ENCODE measurements around the gene KLHL13. TPM values are rescaled to one million over a fixed set of nuclear protein-coding genes. Genes with fewer than 3 reads are reported as not detected.

Gene KLHL13
- total RNA-seq, 1 donor from 2014 or later: 7.0 TPM

- TF ChIP-seq, protein P1, sequence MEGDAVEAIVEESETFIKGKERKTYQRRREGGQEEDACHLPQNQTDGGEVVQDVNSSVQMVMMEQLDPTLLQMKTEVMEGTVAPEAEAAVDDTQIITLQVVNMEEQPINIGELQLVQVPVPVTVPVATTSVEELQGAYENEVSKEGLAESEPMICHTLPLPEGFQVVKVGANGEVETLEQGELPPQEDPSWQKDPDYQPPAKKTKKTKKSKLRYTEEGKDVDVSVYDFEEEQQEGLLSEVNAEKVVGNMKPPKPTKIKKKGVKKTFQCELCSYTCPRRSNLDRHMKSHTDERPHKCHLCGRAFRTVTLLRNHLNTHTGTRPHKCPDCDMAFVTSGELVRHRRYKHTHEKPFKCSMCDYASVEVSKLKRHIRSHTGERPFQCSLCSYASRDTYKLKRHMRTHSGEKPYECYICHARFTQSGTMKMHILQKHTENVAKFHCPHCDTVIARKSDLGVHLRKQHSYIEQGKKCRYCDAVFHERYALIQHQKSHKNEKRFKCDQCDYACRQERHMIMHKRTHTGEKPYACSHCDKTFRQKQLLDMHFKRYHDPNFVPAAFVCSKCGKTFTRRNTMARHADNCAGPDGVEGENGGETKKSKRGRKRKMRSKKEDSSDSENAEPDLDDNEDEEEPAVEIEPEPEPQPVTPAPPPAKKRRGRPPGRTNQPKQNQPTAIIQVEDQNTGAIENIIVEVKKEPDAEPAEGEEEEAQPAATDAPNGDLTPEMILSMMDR (IDR thresholded peaks at IDR 0.05): no peak
Observed at GRCh38 chrX:117892469-117892868, 224.1 kb downstream of the KLHL13 start.

DNA sequence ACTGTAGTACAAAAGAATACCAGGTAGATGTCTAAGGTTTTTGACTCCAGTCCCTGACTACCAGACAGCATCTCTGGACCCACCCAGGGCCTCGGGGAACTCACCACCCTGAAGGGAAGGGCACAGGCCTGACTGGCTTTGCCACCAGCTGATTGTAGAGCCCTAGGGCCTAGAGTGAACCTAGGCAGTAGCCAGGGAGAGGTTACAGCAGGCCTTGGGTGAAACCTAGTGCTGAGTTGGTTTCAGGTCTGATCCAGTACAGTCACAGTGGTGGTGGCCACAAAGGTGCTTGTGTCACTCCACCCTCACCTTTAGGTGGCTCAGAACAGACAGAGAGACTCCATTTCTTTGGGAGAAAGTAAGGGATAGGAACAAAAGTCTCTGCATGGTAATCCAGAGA lies 244.8 kb downstream of the KLHL13 start:
- Histone ChIP-seq H3K4me3 (no peak overlapping the region), H3K9me3 (no peaks in the 10 kb centered on the region), H3K36me3 (no peaks in the 10 kb centered on the region), H3K27ac (no peak overlapping the region), H3K27me3 (no peaks in the 10 kb centered on the region), H3K4me1 (no peaks in the 10 kb centered on the region)
- DNase-seq (ENCODE audit: low spot score in 2 of 2): no peak
- TF ChIP-seq, protein P1 (IDR thresholded peaks at IDR 0.05): no peak
- intact Hi-C loops (cut with DNase I): no loop called here

More at GRCh38 chrX:117892469-117892868, 224.1 kb downstream of the KLHL13 start:
- Histone ChIP-seq H3K27ac (no peak overlapping the region), H3K4me1 (no peaks in the 10 kb centered on the region), H3K27me3 (no peaks in the 10 kb centered on the region), H3K36me3 (no peaks in the 10 kb centered on the region), H3K4me3 (no peak overlapping the region), H3K9me3 (no peaks in the 10 kb centered on the region)
- no peak for DNase-seq (ENCODE audit: low spot score in 2 of 2)
- intact Hi-C loops (cut with DNase I): no loop called here

GRCh38 chrX:117860517-117860916 lies 256.1 kb downstream of the KLHL13 start:
- intact Hi-C loops (cut with DNase I): no loop called here
- Histone ChIP-seq H3K27me3 (no peaks in the 10 kb centered on the region), H3K36me3 (no peaks in the 10 kb centered on the region), H3K27ac (no peak overlapping the region), H3K4me3 (no peak overlapping the region), H3K9me3 (no peaks in the 10 kb centered on the region), H3K4me1 (no peaks in the 10 kb centered on the region)
- TF ChIP-seq, protein P1 (IDR thresholded peaks at IDR 0.05): no peak
- no peak for DNase-seq (ENCODE audit: low spot score in 2 of 2)

DNA sequence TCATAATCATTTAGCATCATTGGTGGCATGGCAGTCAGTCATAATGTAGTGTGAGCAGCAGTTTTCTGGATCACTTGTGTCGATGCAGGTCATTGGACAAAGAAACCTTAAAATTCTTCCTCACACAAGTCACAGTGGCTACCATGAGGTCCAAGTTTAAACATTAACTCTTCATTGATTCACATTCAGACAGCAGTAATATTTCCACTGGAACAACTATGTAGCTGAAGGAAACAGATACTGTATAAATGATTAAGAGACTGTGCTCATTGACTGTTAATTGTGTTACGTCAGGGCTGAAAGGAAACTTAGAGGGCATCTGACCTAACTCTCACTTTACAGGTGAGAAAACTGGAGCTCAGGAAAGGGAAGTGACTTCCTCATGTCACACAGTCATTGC lies 261.8 kb downstream of the KLHL13 start:
- DNase-seq (ENCODE audit: low spot score in 2 of 2): no peak
- Histone ChIP-seq H3K4me3 (no peak overlapping the region), H3K4me1 (no peaks in the 10 kb centered on the region), H3K9me3 (no peaks in the 10 kb centered on the region), H3K36me3 (no peaks in the 10 kb centered on the region), H3K27ac (no peak overlapping the region), H3K27me3 (no peaks in the 10 kb centered on the region)
- intact Hi-C loops (cut with DNase I): no loop called here
- TF ChIP-seq, protein P1 (IDR thresholded peaks at IDR 0.05): no peak

DNA sequence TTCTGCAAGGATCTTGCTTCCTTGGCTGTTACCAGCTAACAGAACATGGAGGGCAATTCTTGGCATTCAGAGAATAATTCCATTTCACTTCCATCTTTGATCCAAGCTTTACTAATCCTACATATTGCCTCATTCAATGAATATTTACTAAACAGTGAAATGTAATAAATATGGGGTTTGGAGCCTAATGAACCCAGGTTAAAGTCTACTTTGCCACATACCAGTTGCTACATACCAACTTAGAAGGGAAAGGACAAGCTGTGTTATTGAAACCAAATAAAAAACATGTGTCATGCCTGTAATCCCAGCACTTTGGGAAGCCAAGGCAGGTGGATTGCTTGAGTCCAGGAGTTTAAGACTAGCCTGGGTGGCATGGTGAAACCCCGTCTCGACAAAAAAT lies 265.6 kb downstream of the KLHL13 start:
- intact Hi-C loops (cut with DNase I): no loop called here
- TF ChIP-seq, protein P1 (IDR thresholded peaks at IDR 0.05): no peak
- Histone ChIP-seq H3K36me3 (no peaks in the 10 kb centered on the region), H3K9me3 (no peaks in the 10 kb centered on the region), H3K27ac (no peak overlapping the region), H3K4me1 (no peaks in the 10 kb centered on the region), H3K27me3 (no peaks in the 10 kb centered on the region), H3K4me3 (no peak overlapping the region)
- no peak for DNase-seq (ENCODE audit: low spot score in 2 of 2)

Other genes with a start within 250 kb of the KLHL13 start
- gene WDR44, start 229.3 kb upstream of the KLHL13 start, total RNA-seq: 5.9 TPM

All from ascending aorta (tissue), 2 donors.